Peyer's patch (tissue), 4 donors: ENCODE data around the gene RGMA.

Source experiments
- POLR2A ChIP-seq, 2 donors: fragments of 450-650 bp; IDR thresholded peaks; one replicate each; pipeline ENCODE4 v1.5.1; 2017; ENCODE audit warnings: antibody characterized with exemption in 2 of 2, mild to moderate bottlenecking in 2 of 2, moderate library complexity in 2 of 2
- TF ChIP-seq, protein P1 (sequence below), 6 experiments: fragments of 450-650 bp in 4 of 6; fragments of 200-600 bp in 2 of 6; sonication (generic) in 1 of 6; IDR thresholded peaks; one replicate each; pipeline ENCODE4 v1.5.1; 2017 to 2019; ENCODE audit warnings: antibody characterized with exemption in 6 of 6, mild to moderate bottlenecking in 3 of 6, moderate library complexity in 1 of 6

DNA sequence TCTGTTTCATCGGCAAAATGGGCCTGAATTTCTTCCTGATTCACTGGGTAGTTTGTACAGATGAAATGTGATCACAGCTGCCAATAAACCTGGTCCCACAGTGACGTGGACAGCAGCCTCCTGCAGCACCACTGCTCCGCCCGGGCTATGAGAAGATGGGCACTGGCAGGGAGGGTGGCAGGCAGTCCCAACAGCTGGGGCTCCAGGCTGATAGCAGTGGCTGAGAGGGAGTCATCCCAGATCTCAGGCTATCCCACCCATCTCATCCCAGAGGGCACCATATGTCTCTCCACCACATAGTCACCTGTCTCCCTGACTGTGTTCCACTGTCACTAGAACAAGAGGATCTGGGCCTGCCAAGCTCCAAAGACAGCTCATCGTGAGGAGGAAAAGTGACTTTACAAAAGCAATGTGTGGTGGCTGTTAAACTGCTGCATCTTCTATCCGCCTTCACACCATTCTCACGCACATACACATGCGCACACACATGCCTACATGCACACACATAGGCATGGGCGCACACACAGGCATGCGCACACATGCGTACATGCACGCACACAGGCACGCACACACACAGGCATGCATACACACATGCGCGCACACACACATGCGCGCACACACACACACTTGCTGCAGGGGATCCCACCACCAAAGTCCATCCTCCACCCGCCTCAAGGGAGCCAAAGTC, 46.2 kb downstream of the RGMA start:
- TF ChIP-seq, protein P1, sequence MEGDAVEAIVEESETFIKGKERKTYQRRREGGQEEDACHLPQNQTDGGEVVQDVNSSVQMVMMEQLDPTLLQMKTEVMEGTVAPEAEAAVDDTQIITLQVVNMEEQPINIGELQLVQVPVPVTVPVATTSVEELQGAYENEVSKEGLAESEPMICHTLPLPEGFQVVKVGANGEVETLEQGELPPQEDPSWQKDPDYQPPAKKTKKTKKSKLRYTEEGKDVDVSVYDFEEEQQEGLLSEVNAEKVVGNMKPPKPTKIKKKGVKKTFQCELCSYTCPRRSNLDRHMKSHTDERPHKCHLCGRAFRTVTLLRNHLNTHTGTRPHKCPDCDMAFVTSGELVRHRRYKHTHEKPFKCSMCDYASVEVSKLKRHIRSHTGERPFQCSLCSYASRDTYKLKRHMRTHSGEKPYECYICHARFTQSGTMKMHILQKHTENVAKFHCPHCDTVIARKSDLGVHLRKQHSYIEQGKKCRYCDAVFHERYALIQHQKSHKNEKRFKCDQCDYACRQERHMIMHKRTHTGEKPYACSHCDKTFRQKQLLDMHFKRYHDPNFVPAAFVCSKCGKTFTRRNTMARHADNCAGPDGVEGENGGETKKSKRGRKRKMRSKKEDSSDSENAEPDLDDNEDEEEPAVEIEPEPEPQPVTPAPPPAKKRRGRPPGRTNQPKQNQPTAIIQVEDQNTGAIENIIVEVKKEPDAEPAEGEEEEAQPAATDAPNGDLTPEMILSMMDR (IDR thresholded peaks at IDR 0.05): no peak
- TF ChIP-seq POLR2A (IDR thresholded peaks at IDR 0.05): no peak
